Testis (tissue), 2 donors: ENCODE data around the gene CRELD1.

ENCODE experiments used
- CTCF ChIP-seq, 3 experiments: fragments of 450-650 bp in 2 of 3; fragments of 200-600 bp in 1 of 3; sonication (generic) in 1 of 3; IDR thresholded peaks; one replicate each; pipeline ENCODE4 v1.5.1; 2016 to 2019; ENCODE audit warnings: antibody characterized with exemption in 3 of 3, mild to moderate bottlenecking in 2 of 3, moderate library complexity in 1 of 3
- POLR2A ChIP-seq: fragments of 450-650 bp; IDR thresholded peaks from one replicate; pipeline ENCODE4 v1.6.1; 2017; ENCODE audit warnings: antibody characterized with exemption, mild to moderate bottlenecking, moderate library complexity

- TF ChIP-seq POLR2A (no peak), CTCF (IDR thresholded peaks at IDR 0.05) (no peak)
These were observed 21.5 kb downstream of the CRELD1 start for GRCh38 chr3:9955067-9955502.
